ENCODE measurements around the gene CREB1.

The CREB1 gene

GRCh38 chr2:207504513-207505170 lies 25.1 kb upstream of the CREB1 start:
- no peak for DNase-seq

- no peak for DNase-seq
Measured at GRCh38 chr2:207505171-207505570, 24.6 kb upstream of the CREB1 start.

GRCh38 chr2:207505728-207506127 lies 24.0 kb upstream of the CREB1 start:
- peak; percentile 71 to 73 for DNase-seq

- DNase-seq: no peak
Measured at GRCh38 chr2:207506426-207506825, 23.3 kb upstream of the CREB1 start.

GRCh38 chr2:207510148-207510547 lies 19.6 kb upstream of the CREB1 start:
- no peak for DNase-seq

- DNase-seq: no peak
Measured at GRCh38 chr2:207511851-207512250, 17.9 kb upstream of the CREB1 start.

GRCh38 chr2:207512356-207512755 lies 17.4 kb upstream of the CREB1 start:
- no peak for DNase-seq

GRCh38 chr2:207513551-207514257 lies 16.1 kb upstream of the CREB1 start:
- DNase-seq: peak; percentile 76 to 79

- no peak for DNase-seq
Measured at GRCh38 chr2:207514451-207514850, 15.3 kb upstream of the CREB1 start.

GRCh38 chr2:207515671-207516070 lies 14.1 kb upstream of the CREB1 start:
- no peak for DNase-seq

GRCh38 chr2:207516206-207516605 lies 13.6 kb upstream of the CREB1 start:
- DNase-seq: no peak

GRCh38 chr2:207523005-207523404 lies 6.8 kb upstream of the CREB1 start:
- no peak for DNase-seq

GRCh38 chr2:207525296-207525695 lies 4.5 kb upstream of the CREB1 start:
- DNase-seq: peak in 1 of 2 donors; percentile 17

- peak; percentile 57 to 64 for DNase-seq
Measured at GRCh38 chr2:207528980-207529329, 807 bp upstream of the CREB1 start.

- DNase-seq: peak; percentile 73 to 77
Measured at GRCh38 chr2:207530160-207531031, 634 bp downstream of the CREB1 start.

- DNase-seq: peak in 1 of 2 donors; percentile 54
Measured at GRCh38 chr2:207531032-207531952, 1.5 kb downstream of the CREB1 start.

GRCh38 chr2:207532676-207533075 lies 2.9 kb downstream of the CREB1 start:
- no peak for DNase-seq

- no peak for DNase-seq
Measured at GRCh38 chr2:207533461-207534008, 3.8 kb downstream of the CREB1 start.

- no peak for DNase-seq
Measured at GRCh38 chr2:207534417-207534816, 4.7 kb downstream of the CREB1 start.

- DNase-seq: no peak
Measured at GRCh38 chr2:207539470-207539869, 9.7 kb downstream of the CREB1 start.

- DNase-seq: no peak
Measured at GRCh38 chr2:207540431-207540830, 10.7 kb downstream of the CREB1 start.

- DNase-seq: no peak
Measured at GRCh38 chr2:207541933-207542332, 12.2 kb downstream of the CREB1 start.
